Measurements from ENCODE around the gene SLC22A12. TPM values are rescaled to one million over a fixed set of nuclear protein-coding genes. Genes with fewer than 3 reads are reported as not detected.

Gene SLC22A12
- total RNA-seq, 2 donors from 2014 or later, result not detected

DNA sequence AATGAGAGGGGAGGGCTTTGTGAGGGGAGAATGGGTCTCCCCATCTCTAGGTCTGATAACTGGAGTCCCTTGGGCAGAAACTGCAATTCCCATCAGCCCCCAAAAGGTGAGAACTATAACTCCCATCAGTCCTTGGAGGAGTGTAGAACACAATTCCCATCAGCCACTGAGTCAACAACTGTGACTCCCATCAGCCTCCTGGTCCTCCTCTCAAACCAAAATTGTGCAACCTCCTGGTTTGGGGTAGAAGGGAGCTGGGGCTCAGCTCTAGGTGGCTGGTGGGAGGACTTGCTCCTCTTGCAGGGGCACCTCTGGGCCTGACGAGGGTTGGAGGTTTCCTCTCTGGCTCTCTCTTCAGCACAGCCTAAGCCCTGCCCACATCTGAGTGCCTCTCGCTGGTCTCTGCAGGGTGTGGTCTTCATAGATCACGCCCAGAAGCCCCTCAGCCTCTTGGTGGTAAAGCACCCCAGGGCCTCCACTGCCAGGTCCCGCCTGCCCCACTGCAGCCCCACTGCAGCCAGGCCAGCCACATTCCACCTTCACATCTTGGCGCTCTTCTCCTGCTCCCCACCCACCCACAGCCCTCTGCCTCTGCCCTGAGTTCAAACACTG, 18.5 kb downstream of the SLC22A12 start:
- Histone ChIP-seq H3K27me3 (no peaks in the 10 kb centered on the region), H3K36me3 (no peaks in the 10 kb centered on the region), H3K27ac (no peak overlapping the region), H3K4me1 (peaks cover 0 to 13% of the 10 kb centered on the region in 2 donors), H3K9me3 (no peaks in the 10 kb centered on the region), H3K4me3 (no peak overlapping the region)
- TF ChIP-seq, protein P1, sequence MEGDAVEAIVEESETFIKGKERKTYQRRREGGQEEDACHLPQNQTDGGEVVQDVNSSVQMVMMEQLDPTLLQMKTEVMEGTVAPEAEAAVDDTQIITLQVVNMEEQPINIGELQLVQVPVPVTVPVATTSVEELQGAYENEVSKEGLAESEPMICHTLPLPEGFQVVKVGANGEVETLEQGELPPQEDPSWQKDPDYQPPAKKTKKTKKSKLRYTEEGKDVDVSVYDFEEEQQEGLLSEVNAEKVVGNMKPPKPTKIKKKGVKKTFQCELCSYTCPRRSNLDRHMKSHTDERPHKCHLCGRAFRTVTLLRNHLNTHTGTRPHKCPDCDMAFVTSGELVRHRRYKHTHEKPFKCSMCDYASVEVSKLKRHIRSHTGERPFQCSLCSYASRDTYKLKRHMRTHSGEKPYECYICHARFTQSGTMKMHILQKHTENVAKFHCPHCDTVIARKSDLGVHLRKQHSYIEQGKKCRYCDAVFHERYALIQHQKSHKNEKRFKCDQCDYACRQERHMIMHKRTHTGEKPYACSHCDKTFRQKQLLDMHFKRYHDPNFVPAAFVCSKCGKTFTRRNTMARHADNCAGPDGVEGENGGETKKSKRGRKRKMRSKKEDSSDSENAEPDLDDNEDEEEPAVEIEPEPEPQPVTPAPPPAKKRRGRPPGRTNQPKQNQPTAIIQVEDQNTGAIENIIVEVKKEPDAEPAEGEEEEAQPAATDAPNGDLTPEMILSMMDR (IDR thresholded peaks at IDR 0.05), result no peak
- DNase-seq (ENCODE audit: low spot score), result no peak

DNA sequence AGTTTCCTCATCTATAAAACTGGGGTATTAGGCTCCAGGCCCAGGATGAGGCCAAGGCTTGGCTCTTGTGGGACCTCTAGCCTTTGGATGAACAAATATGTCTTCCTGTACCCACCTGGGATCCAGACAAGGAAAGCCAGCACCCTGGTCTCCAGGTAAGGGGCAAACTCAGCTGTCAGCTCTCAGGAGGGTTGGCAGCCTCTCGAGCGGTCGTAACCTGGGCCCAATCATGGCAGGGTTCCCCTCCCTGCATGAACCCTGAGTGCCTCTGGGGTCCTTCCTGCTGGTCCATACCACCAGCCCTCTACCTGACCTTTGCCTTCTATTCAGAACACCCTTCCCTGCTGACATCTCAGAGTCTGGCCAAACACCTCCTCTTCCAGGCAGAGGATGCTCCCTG, 19.6 kb downstream of the SLC22A12 start:
- Histone ChIP-seq H3K4me1 (peaks cover 0 to 13% of the 10 kb centered on the region in 2 donors), H3K27me3 (no peaks in the 10 kb centered on the region), H3K9me3 (no peaks in the 10 kb centered on the region), H3K36me3 (no peaks in the 10 kb centered on the region), H3K27ac (no peak overlapping the region), H3K4me3 (no peak overlapping the region)
- no peak for DNase-seq (ENCODE audit: low spot score)
- TF ChIP-seq, protein P1 (IDR thresholded peaks at IDR 0.05), result no peak

DNA sequence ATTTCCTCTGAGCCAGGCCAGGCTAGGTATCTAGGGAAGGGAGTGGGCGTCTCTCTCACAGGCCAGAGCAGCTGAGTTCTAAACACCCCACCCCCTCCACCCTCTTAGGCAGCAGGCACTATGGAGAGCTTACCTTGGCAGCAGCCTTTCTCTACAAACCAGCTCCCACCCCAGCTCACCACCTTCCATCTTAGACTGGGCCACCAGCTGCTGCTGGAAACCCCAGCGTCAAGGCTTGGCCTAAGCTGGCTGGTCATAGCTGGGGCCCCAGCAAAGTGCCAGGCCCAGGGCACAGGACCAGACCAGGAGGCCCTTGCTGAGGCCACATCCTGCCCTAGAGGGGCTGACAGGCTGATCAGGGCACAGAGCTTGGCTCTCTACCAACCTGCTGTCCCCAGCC, 20.2 kb downstream of the SLC22A12 start:
- no peak overlapping the region for H3K4me3 ChIP-seq

DNA sequence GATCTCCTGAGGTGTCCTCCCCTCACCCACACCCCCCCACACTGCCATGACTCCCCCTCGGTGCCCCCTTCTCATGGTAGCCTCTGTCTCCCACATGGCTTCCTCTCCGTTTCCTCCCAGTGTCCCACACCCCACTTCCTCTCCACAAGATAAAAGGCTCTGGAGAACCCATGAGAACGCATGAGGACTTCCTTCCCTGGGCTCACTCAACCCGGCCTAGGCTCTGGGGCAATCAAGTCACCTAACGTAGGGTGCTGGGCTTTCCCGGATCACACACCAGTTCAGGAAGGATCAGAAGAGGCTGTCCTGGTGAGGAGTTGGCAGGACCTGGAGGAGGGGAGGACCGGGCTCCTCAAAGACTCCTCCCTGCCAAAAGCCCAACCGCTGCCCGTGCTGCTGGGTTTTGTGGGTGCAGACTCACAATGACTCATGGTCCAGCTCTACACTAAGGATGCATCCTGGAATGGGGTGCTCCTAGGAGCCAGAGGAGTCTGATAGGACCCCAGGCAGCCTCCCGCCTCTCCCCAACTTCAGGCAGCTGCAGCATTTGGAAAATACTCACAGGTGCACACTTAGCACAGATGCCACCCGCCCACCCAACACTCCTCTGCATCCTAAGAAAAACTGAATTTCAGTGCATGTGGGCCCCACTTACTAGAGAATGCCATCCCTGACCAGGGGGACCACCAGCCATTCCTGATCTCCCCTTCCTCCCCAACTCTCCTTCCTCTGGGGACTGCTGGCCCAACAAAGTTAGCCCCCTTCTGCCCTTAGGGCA, 21.0 kb downstream of the SLC22A12 start:
- no peak for DNase-seq (ENCODE audit: low spot score)
- Histone ChIP-seq H3K27me3 (no peaks in the 10 kb centered on the region), H3K27ac (no peak overlapping the region), H3K9me3 (no peaks in the 10 kb centered on the region), H3K36me3 (no peaks in the 10 kb centered on the region), H3K4me3 (no peak overlapping the region), H3K4me1 (peaks cover 0 to 13% of the 10 kb centered on the region in 2 donors)
- TF ChIP-seq, protein P1 (IDR thresholded peaks at IDR 0.05), result no peak

More for the DNA sequence above, 20.2 kb downstream of the SLC22A12 start:
- no peak for DNase-seq (ENCODE audit: low spot score)
- TF ChIP-seq, protein P1 (IDR thresholded peaks at IDR 0.05), result no peak
- Histone ChIP-seq H3K27ac (no peak overlapping the region), H3K27me3 (no peaks in the 10 kb centered on the region), H3K9me3 (no peaks in the 10 kb centered on the region), H3K4me1 (peaks cover 0 to 13% of the 10 kb centered on the region in 2 donors), H3K36me3 (no peaks in the 10 kb centered on the region)

DNA sequence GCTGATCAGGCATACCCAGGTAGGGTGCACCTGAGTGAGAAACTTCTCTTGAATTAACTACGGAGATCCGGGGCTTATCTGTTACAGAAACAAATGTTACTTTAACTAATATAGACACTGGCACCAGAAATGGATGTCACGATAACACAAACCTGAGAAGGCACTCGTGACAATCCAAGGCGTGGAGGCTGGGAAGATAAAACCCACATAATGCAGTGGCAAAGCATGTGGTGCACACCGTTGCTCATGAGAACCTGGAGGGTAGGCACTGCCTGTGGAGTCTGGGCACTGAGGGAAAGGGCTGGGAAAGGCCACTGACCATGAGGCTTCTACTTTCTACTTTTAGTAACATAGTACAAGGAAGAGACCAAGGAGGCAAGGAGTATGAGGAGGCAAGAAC, 22.6 kb downstream of the SLC22A12 start:
- Histone ChIP-seq H3K9me3 (no peaks in the 10 kb centered on the region), H3K27me3 (no peaks in the 10 kb centered on the region), H3K36me3 (no peaks in the 10 kb centered on the region), H3K4me1 (peaks cover 0 to 2% of the 10 kb centered on the region in 2 donors), H3K27ac (no peak overlapping the region), H3K4me3 (no peak overlapping the region)
- TF ChIP-seq, protein P1 (IDR thresholded peaks at IDR 0.05), result no peak
- no peak for DNase-seq (ENCODE audit: low spot score)

Measured in right atrium auricular region (tissue), 2 donors.